GM20000 (cell line): ENCODE measurements around the gene CEP70.

Experiments used
- DNase-seq: peaks from one replicate; pipeline ENCODE4 v3.0.0; 2012; ENCODE audit warnings: low spot score
- TF ChIP-seq, protein P1 (sequence below): IDR thresholded peaks from 2 replicates; pipeline ENCODE4 v1.5.1; 2012; ENCODE audit warnings: mild to moderate bottlenecking, control low read depth; ENCODE audit errors: extremely low read depth, missing control alignments

The CEP70 gene

DNA sequence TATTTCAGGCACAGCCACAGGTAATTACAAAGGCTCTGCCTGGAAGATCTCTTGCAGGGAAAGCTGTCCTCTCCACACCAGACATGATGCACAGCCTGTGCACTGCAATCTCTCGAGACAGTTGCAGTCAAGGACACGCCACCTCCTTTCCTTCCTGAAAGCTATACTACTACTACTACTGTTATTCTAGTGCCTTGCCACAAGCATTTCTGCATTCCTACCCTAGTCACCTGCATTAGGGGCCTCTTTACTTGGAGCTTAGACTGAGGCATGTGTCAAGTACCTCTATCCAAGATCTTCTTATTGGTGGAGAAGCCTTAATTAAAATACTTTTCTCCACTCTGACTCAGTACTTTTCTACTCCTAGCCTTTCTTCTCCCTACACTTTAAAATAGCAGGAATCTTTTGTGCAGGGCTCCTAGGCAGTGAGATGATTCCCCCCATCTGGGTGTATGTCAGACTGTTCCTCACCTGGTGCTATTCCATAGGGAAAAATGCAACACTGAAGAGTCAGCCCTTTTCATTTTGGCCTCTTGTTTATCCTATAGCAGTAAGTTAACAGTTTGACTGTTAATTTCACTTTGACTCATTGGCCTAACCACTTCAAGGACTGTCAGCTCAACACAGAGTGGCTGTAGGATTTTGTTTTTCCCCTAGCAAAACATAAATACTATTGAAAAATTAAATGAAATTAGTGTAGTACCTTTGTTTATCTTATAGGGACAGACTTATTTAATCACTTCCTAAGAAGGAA lies 80.8 kb downstream of the CEP70 start:
- peak; percentile 72 for DNase-seq
- TF ChIP-seq, protein P1, sequence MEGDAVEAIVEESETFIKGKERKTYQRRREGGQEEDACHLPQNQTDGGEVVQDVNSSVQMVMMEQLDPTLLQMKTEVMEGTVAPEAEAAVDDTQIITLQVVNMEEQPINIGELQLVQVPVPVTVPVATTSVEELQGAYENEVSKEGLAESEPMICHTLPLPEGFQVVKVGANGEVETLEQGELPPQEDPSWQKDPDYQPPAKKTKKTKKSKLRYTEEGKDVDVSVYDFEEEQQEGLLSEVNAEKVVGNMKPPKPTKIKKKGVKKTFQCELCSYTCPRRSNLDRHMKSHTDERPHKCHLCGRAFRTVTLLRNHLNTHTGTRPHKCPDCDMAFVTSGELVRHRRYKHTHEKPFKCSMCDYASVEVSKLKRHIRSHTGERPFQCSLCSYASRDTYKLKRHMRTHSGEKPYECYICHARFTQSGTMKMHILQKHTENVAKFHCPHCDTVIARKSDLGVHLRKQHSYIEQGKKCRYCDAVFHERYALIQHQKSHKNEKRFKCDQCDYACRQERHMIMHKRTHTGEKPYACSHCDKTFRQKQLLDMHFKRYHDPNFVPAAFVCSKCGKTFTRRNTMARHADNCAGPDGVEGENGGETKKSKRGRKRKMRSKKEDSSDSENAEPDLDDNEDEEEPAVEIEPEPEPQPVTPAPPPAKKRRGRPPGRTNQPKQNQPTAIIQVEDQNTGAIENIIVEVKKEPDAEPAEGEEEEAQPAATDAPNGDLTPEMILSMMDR, result no peak

DNA sequence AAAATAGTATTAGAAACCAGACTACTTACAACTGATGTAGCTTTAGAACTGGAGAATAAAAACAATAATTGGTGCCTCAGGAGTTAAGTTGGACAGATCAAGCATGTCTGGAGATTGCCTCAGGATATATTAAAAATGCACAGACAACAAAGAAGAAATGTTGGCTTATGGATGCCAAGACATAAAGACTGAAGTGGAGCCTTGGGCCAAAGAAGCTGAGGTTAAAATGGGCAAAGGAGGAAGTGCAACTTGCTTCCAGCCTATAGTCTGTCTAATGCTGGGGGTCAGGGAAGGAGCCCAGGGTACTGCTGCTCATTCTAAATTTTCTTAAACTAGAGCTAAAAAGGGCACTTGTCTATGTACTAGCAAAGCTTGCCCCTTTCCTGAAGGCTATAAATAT lies 82.1 kb downstream of the CEP70 start:
- TF ChIP-seq, protein P1, result no peak
- DNase-seq, result no peak

DNA sequence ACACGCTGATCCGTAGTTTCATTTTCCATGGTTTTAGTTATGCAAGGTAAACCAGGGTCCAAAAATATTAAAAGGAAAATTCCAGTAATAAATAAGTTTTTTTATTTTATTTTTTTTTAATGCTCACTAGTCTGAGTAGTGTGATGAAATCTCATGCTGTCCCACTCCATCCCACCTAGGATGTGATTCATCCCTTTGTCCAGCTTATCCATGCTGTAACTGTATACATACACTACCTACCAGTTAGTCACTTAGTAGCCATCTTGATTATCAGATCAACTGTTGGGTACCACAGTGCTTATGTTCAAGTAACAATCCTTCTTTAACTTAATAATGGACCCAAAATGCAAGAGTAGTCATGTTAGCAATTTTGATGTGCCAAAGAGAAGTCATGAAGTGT lies 84.5 kb downstream of the CEP70 start:
- TF ChIP-seq, protein P1, result no peak
- DNase-seq, result no peak

DNA sequence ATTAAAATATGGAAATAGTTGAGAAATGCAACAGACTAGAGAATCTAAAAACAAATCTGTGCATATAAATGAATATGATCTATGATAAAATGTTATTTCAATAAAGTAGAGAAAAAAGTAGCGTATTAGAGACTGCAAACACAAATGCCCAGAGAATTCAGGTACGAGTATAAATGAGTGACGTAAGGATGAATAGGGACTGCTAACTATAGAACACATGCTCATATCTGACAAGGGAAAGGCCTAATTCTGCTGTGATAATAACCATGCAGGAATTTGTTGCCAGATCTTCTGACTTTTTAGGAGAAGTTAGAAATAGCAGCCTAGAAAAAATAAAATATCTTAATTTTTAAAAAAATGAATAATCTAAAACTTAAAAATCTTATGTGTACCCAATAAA lies 86.5 kb downstream of the CEP70 start:
- TF ChIP-seq, protein P1, result no peak

DNA sequence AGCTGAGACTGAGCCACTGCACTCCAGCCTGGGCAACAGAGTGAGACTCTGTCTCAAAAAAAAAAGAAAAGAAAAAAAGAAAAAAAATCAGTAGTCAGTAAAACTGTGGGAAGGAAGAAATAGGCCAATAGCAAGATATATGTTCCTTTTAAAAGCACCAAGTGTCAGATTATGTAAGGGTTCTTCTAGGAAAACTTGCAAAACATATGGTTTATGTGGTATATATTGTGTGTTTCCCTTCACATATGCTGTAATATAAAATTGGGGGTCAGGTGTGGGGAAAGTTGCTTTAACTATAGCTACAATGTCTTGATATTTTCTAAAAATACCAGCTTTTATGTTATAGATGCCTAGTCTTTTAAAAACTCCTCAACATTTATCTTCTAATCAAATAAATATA lies 95.1 kb downstream of the CEP70 start:
- TF ChIP-seq, protein P1, result no peak
- DNase-seq, result no peak

More for the DNA sequence above, 86.5 kb downstream of the CEP70 start:
- DNase-seq, result no peak

DNA sequence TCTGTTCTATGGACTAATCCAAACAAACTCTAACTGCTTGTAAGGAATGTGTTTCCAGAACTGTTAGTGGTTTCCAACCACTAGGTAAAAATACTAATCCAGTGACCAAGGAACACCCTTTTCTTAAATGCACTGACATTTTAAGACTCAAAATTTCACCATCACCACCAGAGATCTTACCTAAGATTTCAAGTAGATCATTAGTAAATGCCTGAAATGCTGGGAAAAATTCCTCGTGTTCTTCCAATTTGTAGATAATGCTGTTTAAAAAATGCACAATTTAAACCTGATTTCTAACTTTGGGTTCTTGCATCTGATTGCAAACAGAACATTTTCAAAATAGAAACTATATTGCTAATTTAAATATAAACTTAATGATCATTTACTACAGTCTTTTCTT lies 96.2 kb downstream of the CEP70 start:
- TF ChIP-seq, protein P1, result no peak
- no peak for DNase-seq

DNA sequence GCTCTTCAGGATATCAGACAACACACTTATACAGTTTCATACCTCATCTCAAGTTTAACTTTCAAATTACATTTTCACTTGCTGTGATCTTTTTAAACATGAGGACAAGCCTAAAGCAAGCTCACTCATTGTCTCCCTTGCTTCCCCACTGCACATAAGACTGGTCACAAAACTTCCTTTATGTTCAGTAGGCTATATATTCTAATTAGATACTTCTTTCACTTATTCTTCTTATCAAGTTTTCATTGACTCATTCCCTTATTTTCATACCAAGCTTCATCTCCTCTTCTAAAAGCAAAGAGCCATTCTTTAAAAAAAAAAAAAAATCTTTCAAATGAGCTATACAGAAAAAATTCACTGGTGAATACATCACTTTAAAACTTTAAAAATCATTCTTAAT lies 97.0 kb downstream of the CEP70 start:
- TF ChIP-seq, protein P1, result no peak
- no peak for DNase-seq
